Choroid plexus epithelial cell (primary cell): ENCODE measurements around the gene MVD.
A peak's percentile ranks its signal among the peaks of the same experiment; 100 is the strongest.

Source experiments
- DNase-seq: peaks from one replicate; pipeline ENCODE4 v3.0.0-alpha.2; 2010; ENCODE audit warnings: low read depth
- H3K4me3 ChIP-seq: 2 replicates; pipeline ENCODE4 v1.5.1; 2011; ENCODE audit warnings: low read depth, mild to moderate bottlenecking, control low read depth, low read length, moderate library complexity
- CTCF ChIP-seq: conservative IDR thresholded peaks from 2 replicates; pipeline ENCODE4 v1.5.1; 2011; ENCODE audit warnings: low read depth, mild to moderate bottlenecking, control low read depth, inconsistent platforms, low read length, moderate library complexity

MVD gene

DNA sequence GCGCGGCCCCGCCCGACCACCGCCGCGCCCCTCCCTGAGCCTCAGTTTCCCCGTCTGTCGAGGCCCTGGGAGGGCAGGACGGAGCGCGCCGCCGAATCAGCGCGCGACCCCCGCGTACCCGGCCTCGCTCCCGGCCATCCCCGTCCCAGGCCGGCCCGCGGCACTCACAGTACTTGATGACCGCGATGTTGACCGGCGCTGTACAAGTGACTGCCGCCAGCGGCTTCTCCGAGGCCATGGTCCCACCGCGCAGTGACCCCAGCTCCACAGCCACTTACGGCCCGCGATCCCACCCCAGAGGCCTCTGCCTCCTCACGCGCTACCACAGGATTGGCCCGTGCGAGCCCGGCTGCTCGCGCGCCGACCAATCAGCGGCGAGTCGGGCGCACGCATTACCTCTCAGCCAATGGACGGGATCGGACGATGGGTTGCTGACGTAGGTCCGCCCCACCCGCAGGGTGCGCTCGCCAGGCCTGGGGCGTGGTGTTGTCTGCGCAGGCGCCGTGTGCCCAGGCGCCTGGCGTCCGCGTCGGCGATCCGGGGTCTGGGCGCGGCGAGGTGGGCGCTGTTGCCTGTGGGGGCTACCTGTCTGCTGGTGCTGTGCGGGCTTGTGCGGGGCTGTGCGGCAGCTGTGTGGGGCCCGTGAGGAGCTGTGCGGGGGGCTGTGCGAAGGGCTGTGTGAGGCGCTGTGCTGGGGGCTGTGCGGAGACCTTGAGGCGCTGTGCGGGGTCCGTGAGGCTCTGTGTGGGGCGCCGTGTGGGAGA lies at the start of gene MVD:
Gene MVD, minus strand, starts transcription at position 249 of the 764 bp plus-strand sequence. Its CDS starts 11 bp downstream, at position 238.
- peak; percentile 99 for DNase-seq
- H3K4me3 ChIP-seq = peak within 1 kb of the TSS; percentile 98
- TF ChIP-seq CTCF = no peak

- TF ChIP-seq CTCF = no peak
- H3K4me3 ChIP-seq = no peak overlapping the region
- DNase-seq = no peak
Observed at GRCh38 chr16:88712362-88712979, 49.6 kb upstream of the MVD start.

DNA sequence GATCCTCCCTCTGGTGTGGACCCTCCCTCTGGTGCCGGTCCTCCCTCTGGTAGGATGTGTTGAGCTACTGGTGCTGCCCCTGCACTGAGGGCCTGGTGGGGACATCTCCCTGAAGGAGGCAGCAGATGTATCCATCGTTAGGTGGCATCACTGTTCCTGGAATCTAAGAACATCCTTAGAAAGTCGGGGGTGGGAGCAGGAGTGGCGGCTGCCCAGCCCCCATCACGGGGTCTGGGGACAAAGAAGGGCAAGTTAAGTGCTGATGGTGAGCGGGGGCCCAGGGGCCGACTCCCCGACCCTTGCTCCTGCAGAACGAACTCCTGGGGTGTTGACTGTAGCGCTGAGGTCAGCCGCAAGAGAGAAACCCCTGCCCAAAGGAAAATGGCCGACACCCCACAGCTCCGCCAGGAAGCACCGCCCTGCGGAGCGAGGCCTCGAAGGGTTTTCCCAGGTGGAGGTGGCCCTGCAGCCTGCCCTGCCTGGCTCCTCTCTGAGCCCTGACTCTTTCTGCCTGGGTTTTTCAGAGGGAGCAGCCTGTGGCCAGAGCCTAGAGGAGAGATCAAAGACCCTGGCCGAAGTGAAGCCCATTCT lies 49.0 kb upstream of the MVD start:
- no peak for DNase-seq
- TF ChIP-seq CTCF = no peak
- H3K4me3 ChIP-seq = no peak overlapping the region

DNA sequence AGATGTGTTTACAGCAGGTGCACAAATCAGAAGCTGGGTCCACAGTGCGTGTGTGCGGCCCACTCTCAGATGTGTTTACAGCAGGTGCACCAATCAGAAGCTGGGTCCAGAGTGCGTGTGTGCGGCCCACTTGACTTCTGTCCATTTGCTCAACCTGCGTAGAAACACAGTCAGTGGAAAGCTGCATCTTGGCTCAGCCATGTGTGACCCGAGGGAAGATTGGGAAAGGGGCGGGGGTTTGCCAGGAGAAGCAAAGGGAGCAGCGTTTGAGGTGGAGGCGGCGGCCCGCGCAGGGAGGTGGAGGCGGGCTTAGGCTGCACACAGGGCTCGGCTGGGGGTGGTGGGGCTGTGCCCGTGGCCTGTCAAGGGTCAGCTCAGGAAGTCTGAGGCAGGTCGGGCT lies 47.7 kb upstream of the MVD start:
- no peak overlapping the region for H3K4me3 ChIP-seq

GRCh38 chr16:88706965-88707826 lies 44.3 kb upstream of the MVD start:
- TF ChIP-seq CTCF = no peak
- H3K4me3 ChIP-seq = peak overlapping the region; percentile 96
- DNase-seq = no peak

More for the DNA sequence above, 47.7 kb upstream of the MVD start:
- TF ChIP-seq CTCF = no peak
- no peak for DNase-seq

DNA sequence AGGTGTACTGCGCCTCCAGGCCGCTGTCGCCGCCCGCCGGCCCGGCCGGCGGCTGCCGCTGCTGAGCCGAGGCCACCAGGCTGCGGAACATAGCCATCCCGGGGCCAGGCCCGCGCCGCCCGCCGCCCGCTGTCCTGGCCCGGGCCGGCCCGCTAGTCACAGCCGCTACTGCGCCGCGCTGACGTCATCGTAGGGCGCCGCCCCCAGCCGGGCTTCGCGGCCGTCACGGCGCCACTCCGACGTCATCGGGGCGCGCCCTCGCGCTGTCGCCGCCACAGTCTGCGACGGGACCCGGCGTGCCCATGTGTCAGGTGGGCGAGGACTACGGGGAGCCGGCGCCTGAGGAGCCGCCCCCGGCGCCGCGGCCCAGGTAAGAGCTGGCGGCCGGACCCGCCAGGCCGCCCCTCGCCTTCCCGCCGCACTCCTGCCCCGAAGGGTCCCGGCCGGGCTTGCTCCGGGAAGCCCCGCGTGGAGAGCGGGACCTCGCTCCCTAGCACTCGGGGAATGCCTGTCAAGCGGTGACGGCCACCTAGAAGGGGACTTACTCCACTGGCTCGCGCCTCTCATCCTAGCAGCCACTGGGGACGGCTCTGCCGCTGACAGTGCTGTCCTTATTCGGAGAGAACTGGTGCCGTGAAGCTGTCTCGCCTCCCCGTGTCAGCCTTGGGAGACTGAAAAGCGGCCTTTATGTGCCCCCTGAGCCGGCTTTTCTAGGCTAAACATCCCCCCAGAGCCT lies 43.5 kb upstream of the MVD start, which contains the start of the genes CTU2 and RNF166:
Gene CTU2, plus strand, starts transcription at position 275 of the 736 bp plus-strand sequence. Its CDS starts 28 bp downstream, at position 303.
Gene RNF166, minus strand, starts transcription at position 180 of the 736 bp plus-strand sequence. Its CDS starts 83 bp downstream, at position 97.
- H3K4me3 ChIP-seq = peak within 1 kb of the TSS; percentile 96
- no peak for TF ChIP-seq CTCF
- peak; percentile 82 for DNase-seq
